GM18498 (cell line): Measurements from ENCODE around the gene NCKAP1.
"Not testable (repeated sequence)": the region's sequence is repeated elsewhere in the genome, so short reads cannot be mapped to it uniquely, and the experiment has no call there.

ENCODE experiments used
- ATAC-seq: cut with Tn5 transposase; IDR thresholded peaks from one replicate; pipeline ENCODE4 v1.9.1; 2021; ENCODE audit warnings: mild to moderate bottlenecking, moderate library complexity; ENCODE audit not compliant: unreplicated experiment

The NCKAP1 gene

DNA sequence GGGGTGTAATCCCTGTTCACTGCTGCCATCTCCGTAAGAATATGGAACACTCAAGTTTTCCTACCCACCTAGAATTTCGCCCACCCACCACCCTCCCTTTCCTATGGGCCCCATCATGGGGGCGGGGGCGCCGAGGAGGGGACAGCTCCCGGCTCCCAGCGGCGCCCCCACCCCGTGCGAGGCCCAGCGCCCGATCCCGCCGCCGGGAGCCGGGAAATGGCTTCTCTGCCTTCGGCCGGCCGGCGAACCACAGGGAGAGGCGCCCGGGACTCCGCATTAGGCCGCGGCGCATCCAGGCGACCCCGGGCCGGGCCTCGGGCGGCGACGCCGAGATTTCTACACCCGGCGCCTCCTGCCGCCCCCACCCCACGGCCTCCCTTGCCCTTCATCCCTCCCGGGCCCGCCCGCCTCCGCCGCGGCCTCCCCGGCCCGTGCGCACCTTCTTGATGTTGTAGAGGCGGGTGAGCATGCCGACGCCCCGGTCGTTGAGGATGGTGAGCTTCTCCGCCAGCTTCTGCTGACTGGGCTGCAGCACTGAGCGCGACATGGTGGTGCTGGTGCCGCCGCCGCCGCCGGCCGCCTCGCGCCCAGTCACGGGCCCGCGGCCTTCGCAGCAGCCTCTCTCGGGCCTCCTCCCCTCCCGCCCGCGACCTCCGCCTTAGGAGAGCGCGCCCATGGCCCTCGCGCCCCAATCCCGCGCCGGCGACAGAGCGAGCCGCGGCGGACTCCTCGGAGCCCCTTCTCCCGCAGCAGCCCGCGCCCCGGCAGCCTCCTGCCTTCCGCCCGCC, 510 bp downstream of the NCKAP1 start:
- peak; percentile 46 for ATAC-seq

DNA sequence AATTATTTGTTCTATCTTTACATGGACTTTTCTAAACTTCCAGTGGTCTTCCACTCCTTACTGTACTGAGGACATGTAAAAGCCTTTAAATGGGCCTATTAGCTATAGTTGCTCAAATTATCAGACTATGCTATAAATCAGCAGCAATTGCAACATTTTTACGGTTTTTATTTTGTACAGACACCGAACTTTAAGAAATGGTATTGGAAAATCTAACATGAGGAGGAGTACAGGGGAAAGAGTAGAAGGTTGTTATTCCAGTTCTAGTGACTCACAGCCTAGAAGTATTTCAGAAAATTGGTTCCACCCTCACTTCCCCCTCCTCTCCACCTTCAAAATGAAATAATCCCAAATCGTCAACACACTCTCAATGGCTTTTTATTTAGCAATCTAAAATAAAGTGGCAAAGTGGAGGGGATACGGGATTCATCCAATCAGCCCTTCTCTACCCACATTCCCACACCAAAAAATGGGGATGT, 1.1 kb downstream of the NCKAP1 start:
- ATAC-seq: no peak

DNA sequence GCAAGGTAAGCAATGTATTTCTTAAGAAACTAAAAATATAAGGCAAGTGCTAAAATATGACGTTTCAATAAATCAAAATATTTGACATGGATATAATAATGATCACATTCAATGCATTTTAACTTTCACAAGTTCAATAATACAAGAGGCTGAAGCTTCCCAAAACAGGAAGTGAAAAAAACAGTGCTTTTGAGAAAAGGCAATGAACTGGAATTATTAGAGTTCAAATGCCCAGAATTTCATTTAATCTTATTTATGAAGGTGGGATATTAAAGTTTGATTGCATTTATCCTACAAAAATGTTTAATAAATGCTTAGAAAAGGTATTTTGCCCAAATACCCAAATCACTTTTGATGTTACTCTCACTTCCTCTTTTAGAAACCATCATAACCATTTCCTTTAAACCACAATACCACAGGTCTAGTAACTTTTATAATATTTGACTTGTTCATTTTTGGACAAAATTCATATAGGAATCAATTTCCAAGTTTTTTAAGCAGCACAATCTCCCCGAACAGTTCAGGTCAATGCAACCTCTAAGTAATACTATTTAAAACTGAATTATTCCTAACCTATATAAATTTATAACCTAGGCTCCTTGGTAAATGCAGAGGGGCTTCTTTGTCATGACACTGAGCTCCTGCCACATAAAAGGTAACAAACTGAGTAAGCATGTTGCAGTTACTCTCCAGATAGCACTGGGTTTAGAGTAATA, 2.1 kb downstream of the NCKAP1 start:
- peak; percentile 49 for ATAC-seq

DNA sequence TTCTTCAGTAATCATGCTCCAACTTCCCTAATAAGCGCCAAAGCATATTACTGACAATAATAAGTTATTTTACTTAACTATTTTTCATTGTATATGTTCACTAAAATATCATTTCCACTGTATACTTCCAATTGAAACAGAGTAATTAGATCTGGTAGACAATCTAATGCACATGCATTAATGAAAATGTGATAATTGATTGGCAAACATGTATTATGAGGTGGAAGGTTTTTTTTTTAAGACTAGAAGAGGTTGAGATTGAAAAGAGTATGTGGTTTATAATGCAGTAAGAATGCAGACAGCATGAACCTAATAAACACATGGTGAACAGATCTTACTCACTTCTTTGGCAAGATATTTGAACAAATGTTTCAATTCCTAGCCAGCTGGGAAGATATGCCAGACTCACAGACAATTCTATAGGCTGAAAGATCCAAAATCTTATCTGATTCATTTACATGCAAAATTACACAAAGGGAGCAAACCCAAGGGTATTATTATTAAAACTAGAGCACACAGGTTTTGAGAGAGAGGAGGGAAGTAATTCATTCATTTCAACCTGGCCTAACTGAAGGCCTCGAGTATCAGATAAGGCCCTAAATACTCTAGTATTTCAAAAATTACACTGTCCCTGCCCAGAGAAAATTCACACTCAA, 2.8 kb downstream of the NCKAP1 start:
- ATAC-seq: no peak

DNA sequence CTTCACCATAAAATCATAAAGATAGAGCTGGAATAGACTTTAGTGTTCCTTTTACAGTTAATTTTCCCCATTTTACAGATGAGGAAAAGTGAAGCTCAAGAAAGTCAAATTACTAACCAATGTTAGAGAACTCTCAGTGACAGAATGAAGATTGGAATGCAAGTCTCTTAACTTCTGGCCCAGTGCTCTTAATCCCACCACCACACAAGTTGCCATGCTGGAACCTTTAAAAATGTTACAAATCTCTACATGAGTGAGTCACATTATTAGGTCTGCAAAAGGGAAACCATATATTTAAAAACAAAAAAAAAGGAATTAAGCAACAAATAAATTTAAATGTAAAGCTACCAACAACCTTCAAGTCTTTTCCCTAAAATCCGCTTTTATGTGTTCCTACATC, 3.5 kb downstream of the NCKAP1 start:
- ATAC-seq: no peak

DNA sequence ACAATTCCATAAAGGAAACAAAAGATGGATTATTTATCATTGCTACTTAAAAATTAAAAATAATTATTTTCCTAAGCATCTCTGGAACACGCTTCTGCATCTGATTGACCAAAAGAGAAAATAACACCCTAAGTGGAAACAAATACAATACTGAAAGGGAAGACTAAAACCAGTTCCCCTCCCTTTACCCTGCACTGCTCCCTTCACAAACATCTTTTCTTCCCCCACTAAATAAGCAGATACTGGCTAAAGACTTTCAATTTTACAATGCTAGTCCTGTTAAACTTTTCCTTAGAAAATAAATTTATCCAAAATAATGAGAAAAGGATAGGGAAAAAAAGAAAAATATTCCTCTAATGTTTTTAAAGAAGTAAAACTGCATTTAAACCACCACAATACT, 4.3 kb downstream of the NCKAP1 start:
- no peak for ATAC-seq

DNA sequence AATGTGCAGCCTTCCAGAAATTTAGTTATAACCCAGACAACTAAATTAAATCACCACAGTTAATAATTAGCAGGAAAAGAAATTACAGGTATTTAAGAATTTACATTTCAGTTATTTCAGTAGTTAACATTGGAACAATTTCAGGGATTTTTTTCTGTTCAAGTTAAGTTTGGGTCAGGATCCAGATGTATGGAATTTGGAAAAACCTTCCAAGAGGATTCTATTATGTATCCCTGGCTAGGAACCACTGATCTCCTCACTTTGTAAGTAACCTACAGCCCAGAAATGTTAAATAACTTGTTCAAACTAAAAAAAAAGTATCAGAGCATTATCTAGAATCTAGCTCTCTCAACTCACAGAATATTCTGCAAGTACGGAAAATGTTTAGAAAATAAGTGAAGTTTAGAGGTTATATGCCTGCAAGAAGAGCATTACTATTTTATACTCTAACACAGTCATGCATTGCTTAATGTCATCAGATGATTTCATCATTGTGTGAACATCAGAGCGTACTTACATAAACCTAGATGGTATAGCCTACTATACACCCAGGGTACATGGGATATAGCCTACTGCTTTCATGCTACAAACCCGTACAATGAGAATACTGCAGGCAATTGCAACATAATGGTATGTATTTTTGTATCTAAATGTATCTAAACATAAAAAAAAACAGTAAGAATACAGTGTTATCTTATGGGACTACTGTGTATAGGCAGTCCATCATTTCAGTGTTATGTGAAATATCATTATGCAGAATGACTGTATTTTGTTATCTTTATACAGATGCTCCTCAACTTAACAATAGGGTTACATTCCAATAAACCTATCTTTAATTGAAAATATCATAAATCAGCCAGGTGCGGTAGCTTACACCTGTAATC, 6.1 kb downstream of the NCKAP1 start:
- no peak for ATAC-seq

DNA sequence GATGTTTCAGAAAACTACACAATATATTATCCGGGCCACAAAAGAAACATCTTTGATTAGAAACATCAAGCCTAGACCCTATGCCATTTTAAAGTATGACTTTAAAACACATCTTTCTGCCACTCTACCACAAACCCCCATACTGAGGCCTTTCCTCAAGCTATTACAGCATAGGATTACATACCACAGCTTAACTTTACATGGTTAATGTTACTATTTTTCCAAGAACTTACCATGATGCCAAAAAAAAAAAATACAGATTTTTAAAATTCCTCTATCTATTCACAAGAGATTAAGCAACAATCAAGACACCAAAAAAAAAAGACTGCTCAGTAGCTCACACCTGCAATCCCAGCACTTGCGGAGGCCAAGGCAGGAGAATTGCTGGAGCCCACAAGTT, 9.0 kb downstream of the NCKAP1 start:
- ATAC-seq: no peak

DNA sequence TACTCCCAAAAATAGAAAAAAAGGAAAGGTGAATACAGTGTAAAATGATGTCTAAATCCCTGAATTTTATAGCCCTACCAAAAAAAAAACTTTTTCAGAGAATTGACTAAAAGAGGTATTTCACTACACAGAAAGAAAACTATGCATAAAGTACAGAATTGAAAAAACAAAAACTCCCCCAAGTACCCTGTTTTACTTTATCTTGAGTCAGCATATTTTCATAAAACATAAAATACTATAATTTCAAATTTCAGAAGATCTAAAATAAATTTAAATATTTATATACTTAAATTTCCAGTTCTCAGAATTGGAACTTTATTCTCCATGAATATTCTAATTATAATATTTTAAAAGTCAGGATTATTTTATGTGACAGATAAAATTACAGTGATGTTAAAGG, 10.1 kb downstream of the NCKAP1 start:
- no peak for ATAC-seq

DNA sequence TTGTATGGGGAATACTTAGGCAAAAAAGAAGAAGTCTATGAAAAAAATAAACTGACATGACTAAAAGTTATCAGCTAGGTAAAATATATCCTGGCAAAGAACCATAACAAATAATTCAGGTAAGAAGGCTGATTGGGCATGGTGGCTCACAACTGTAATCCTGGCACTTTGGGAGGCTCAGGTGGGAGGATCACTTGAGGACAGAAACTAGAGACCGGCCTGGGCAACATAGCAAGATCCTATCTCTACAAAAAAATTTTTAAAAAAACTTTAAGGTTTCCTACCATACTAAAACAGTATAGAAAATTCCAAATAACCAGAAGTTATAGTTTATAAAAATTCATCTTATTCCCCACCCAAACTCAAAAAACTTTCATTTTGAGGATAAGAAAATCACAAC, 10.8 kb downstream of the NCKAP1 start:
- ATAC-seq: no peak

DNA sequence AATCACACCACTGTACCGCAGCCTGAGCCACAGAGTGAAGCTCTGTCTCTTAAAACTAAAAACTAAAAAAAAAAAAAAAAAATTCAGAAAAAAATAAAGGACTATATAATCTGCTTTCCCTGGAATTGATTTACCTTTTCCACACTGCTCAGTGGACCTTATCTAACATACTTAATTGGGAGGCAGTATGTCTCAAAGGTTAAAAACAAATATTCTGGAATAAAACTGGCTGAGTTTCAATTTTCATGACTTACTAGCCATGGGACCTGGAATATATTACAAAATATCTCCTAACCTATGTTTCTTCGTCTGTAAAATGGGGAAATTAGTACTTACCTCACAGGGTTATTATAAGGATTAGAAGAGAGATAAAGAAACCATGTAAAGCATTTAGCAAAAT, 11.8 kb downstream of the NCKAP1 start:
- no peak for ATAC-seq

DNA sequence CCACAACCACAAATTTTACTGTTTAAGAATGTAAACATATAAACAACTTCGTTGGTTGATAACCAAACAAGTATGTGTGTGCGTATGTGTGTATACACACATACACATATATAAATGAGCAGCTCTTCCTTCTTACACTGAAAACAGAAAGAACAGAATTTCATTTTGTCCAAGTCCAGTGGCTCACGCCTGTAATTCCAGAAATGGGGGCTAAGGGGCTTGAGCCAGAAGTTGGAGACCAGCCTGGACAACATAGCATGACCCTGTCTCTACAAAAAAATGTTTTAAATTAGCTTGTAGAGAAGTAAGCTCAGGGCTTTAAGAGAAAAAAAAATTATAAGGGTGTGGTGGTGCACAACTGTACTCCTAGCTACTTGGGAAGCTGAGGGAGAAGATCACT, 12.3 kb downstream of the NCKAP1 start:
- no peak for ATAC-seq

DNA sequence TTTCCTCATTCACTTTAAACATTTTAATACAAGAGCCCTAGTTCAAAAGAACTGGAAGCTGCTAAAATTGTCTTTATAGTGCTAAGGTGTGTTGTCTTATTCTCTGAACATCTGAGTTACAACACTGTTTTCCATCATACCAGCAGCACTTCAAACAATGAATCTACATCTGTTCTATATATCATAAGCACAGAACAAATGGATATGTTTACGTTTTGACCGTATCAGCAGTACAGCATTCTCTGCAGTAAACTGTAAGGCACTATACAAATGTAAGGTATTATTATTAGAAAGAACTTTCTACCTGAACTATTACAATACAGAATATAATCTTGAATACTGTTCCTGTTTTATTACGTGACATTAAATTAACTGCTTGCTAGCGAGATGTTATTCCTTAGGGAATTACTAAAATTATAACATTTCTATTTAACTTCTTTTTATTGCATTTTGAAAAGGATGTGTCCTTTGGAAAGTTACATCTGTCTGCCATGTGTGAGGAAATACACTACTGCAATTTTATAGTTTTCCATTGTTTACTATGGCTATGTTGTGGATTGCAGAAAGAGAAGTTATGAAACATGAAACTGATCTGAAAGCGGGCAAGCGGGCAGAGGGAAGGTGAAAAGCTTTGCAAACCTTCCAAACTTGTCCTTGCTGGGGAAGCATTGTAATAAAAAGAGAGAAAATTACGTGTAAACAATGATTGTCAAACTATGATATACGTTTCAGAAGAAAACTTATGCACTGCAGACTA, 13.7 kb downstream of the NCKAP1 start:
- ATAC-seq: no peak

DNA sequence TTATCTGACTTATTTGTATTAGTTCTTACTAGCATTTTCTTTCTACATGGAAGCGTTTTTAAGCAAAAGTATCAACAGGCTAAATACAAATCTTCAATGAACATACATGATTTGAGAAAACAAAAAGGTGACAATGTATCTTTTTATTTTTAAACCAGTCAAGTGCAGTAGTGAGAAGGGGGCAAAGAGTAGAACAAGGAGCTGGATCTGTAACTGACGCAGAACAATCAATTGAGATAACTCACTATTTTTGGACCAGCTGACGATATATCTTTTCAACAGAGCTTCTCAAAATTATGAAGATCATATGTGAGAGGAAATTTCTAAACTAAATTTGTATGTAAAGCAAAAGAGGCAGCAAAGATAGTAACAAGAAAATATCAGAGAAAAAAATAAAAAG, 15.5 kb downstream of the NCKAP1 start:
- ATAC-seq: no peak

DNA sequence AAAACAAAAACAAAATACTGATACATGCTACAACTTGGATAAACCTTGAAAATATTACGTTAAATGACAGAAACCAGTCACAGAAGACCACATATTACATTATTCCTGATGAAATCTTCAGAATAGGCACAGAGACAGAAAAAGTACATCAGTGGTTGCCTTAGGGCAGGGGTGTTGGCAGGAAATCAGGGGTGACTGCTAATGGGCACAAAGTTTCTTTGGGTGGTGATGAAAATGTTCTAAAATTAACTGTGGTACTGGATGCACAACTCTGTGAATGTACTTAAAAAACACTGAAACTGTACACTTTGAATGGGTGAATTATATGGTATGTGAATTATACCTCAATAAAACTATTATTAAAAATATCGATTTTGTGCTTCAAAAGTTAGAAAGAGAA, 16.6 kb downstream of the NCKAP1 start:
- ATAC-seq: no peak

DNA sequence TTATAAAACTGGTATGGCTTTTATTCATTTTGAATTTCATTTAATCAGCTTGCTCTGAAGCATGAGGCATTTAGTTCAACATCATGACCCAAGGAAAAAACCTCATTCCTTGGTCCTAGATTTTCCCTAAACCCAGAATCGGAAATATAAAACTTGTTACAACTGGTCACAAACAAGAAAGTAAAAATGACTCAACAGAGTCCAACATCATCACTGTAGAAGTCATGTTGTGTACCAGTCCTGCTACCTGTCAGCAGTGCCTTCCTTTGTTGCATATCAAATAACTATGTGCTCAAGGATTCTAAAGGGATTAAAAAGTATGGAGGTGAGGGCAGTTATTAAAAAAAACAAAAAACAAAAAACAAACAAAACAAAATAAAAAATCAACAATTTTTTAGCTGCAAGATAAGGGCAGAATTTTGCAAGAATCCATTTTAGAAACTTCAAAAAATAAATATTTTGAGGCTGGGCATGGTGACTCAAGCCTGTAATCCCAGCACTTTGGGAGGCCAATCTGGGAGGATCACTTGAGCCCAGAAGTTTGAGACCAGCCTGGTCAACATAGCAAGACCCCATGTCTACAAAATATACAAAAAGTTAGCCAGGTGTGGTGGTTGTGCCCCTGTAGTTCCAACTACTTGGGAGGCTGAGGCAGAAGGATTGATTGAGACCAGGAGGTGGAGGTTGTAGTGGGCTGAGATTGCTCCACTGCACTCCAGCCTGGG, 18.4 kb downstream of the NCKAP1 start:
- ATAC-seq: no peak

DNA sequence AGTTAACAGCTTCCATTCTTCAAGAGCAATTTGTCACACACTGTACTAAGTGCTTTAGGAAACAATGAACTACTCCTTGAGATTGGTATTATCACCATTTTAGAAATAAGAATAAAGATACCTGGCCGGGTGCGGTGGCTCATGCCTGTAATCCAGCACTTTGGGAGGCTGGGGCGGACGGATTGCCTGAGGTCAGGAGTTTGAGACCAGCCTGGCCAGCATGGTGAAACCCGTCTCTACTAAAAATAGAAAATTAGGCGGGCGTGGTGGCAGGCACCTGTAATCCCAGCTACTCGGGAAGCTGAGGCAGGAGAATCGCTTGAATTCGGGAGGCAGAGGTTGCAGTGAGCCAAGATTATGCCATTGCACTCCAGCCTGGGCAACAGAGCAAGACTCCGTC, 20.4 kb downstream of the NCKAP1 start:
- ATAC-seq: not testable (repeated sequence)

DNA sequence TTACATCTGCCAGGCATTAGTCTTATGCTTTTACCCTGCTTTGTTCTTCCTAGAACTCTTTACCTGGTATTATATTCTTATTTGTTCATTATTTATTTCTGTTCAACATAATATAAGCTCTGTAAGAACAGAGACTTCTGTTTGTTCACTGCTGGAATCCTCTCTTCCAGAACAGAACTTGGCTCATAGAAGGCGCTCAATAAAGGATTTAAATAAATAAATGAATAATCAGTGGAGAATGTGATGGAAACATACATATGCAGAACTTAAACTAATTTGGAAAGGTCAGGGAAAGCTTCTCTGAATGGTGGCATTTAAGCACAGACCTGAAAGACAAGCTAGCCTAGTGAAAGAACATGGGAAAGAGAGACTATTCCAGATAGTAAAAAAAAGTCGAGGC, 24.3 kb downstream of the NCKAP1 start:
- no peak for ATAC-seq

DNA sequence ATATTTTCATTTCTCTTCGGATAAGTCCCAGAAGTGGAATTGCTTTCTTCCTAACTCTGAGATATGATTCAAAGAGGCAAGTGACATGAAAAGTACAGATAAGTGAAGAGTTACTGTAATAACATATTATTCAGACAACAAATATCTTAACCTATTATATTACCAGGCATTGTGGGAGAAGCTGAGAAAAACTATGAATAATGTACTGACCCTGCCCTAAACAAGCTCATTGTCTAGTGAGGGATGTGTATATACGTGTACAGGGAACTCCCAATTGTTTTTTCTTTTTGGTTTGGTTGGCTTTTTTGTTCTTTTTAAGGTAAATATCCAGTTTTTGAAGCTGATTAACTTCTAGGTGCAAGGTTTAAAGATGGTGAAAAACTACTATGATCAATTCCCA, 26.5 kb downstream of the NCKAP1 start:
- ATAC-seq: no peak

DNA sequence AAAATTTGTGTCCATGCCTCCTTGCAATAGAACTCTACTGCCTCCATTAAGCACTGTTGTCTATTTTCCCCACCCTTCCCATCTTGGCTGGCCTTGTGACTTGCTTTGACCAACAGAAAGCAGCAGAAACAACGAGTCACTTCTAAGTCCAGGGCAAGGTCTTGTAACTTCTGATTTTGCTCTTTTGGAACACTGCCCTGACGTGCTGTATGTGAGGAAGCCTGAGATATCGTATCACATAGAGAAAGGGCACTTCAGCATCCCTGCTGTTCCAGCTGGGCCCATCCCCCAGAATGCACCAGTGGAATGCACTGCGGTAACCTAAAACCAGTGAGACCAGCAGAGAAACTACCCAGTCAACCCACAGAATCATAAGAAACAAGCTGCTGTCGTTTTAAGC, 28.1 kb downstream of the NCKAP1 start:
- no peak for ATAC-seq
